Mesenchymal stem cell (in vitro differentiated cells and primary cell): ENCODE results near the gene IL10.

Source experiments
- DNase-seq: peaks from one replicate; pipeline ENCODE4 v3.0.0-alpha.2; 2013
- H2AFZ ChIP-seq: one replicate; pipeline ENCODE4 v1.6.1; 2013; ENCODE audit warnings: low read depth, mild to moderate bottlenecking, control low read depth, inconsistent platforms, low read length, moderate library complexity
- H2AK5ac ChIP-seq: 2 replicates; pipeline ENCODE4 v1.6.1; 2013; ENCODE audit warnings: low read length, moderate library complexity, mild to moderate bottlenecking, inconsistent platforms; ENCODE audit not compliant: severe bottlenecking
- H2BK120ac ChIP-seq: one replicate; pipeline ENCODE4 v1.6.1; 2013; ENCODE audit warnings: low read depth, mild to moderate bottlenecking, inconsistent platforms, low read length, moderate library complexity
- H2BK12ac ChIP-seq, 2 experiments: one replicate each; pipeline ENCODE4 v1.6.1; 2013; ENCODE audit warnings: inconsistent platforms in 2 of 2, low read length in 2 of 2, mild to moderate bottlenecking in 2 of 2, moderate library complexity in 2 of 2, control low read depth in 1 of 2
- H2BK15ac ChIP-seq: one replicate; pipeline ENCODE4 v1.6.1; 2013; ENCODE audit warnings: mild to moderate bottlenecking, low read depth, inconsistent platforms; ENCODE audit not compliant: poor library complexity, severe bottlenecking
- H2BK5ac ChIP-seq: 2 replicates; pipeline ENCODE4 v1.6.1; 2013; ENCODE audit warnings: low read depth, mild to moderate bottlenecking, low read length, control low read depth, inconsistent platforms; ENCODE audit not compliant: poor library complexity, severe bottlenecking
- H3K14ac ChIP-seq, 2 experiments: one replicate each; pipeline ENCODE4 v1.6.1; 2013; ENCODE audit warnings: inconsistent platforms in 2 of 2, low read length in 2 of 2, control low read depth in 1 of 2, mild to moderate bottlenecking in 1 of 2, moderate library complexity in 1 of 2
- H3K18ac ChIP-seq, 2 experiments: one replicate each; pipeline ENCODE4 v1.6.1; 2013; ENCODE audit warnings: inconsistent platforms in 2 of 2, low read length in 2 of 2, control low read depth in 1 of 2, low read depth in 1 of 2, mild to moderate bottlenecking in 1 of 2
- H3K23ac ChIP-seq, 2 experiments: one replicate each; pipeline ENCODE4 v1.6.1; 2013; ENCODE audit warnings: inconsistent platforms in 2 of 2, low read length in 2 of 2, mild to moderate bottlenecking in 2 of 2, moderate library complexity in 2 of 2, control low read depth in 1 of 2
- H3K27ac ChIP-seq: 2 replicates; pipeline ENCODE4 v1.5.1; 2013; ENCODE audit warnings: mild to moderate bottlenecking, moderate library complexity, low read length, control low read depth, inconsistent platforms; ENCODE audit not compliant: poor library complexity, severe bottlenecking
- H3K27me3 ChIP-seq, 2 experiments: 2 replicates each; pipeline versions ENCODE4 v1.6.1 to v1.7.0; 2013; ENCODE audit warnings: low read length in 2 of 2, mild to moderate bottlenecking in 2 of 2, moderate library complexity in 2 of 2, control low read depth in 1 of 2, inconsistent platforms in 1 of 2; ENCODE audit not compliant: control insufficient read depth in 1 of 2, insufficient read depth in 1 of 2
- H3K36me3 ChIP-seq, 2 experiments: 2 replicates each; pipeline versions ENCODE4 v1.6.1 to v1.7.0; 2013; ENCODE audit warnings: low read length in 2 of 2, control low read depth in 1 of 2, inconsistent platforms in 1 of 2, low read depth in 1 of 2, mild to moderate bottlenecking in 1 of 2; ENCODE audit not compliant: insufficient read depth in 2 of 2, control insufficient read depth in 1 of 2
- H3K4ac ChIP-seq, 2 experiments: one replicate each; pipeline ENCODE4 v1.6.1; 2013; ENCODE audit warnings: inconsistent platforms in 2 of 2, low read length in 2 of 2, mild to moderate bottlenecking in 2 of 2, moderate library complexity in 2 of 2, control low read depth in 1 of 2, low read depth in 1 of 2
- H3K4me1 ChIP-seq: 2 replicates; pipeline ENCODE4 v1.6.1; 2013; ENCODE audit warnings: low read depth, low read length, control low read depth; ENCODE audit not compliant: control insufficient read depth, insufficient read depth
- H3K4me2 ChIP-seq: 2 replicates; pipeline ENCODE4 v1.6.1; 2013; ENCODE audit warnings: low read length, mild to moderate bottlenecking, inconsistent platforms; ENCODE audit not compliant: poor library complexity, severe bottlenecking
- H3K4me3 ChIP-seq, 2 experiments: 2 replicates each; pipeline versions ENCODE4 v1.5.1 to v1.7.0; 2013; ENCODE audit warnings: low read length in 2 of 2, mild to moderate bottlenecking in 2 of 2, control low read depth in 1 of 2, low read depth in 1 of 2; ENCODE audit not compliant: insufficient read depth in 1 of 2
- H3K79me1 ChIP-seq: replicated peaks from 2 replicates; pipeline ENCODE4 v1.6.1; 2013; ENCODE audit warnings: mild to moderate bottlenecking, control low read depth, low read length, inconsistent platforms; ENCODE audit not compliant: poor library complexity, severe bottlenecking
- H3K9ac ChIP-seq: 2 replicates; pipeline ENCODE4 v1.7.0; 2013; ENCODE audit warnings: mild to moderate bottlenecking, low read length, moderate library complexity
- H3K9me3 ChIP-seq: 2 replicates; pipeline ENCODE4 v1.7.0; 2013; ENCODE audit warnings: mild to moderate bottlenecking, low read length; ENCODE audit not compliant: control insufficient read depth
- H4K8ac ChIP-seq: one replicate; pipeline ENCODE4 v1.6.1; 2013; ENCODE audit warnings: inconsistent platforms, mild to moderate bottlenecking, low read length, moderate library complexity
- H4K91ac ChIP-seq: one replicate; pipeline ENCODE4 v1.6.1; 2013; ENCODE audit warnings: mild to moderate bottlenecking, low read length, inconsistent platforms
- WGBS: methylation state at CpG from one replicate; pipeline ENCODE4 v1.1.7; 2013; ENCODE audit warnings: mixed read lengths; 5-methylcytosine and 5-hydroxymethylcytosine counted together

Gene IL10

DNA sequence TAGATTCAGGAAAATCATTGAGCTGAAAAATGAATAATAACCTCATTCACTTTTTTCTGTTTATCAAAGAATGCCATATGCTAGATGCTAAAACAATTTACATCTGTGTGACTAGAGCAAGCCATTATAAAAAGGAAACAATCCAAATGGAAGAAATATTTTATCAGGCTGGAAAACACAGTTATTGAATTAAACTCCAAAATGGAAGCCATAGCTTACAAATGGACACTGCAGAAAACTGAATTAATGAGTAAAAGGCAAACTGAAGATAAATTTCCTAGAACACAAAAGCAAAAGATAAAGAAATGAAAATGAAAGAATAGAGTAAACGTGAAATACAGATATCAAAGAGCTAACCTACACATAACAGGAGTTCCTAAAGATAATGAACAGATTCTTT lies 33.1 kb upstream of the IL10 start:
- Histone ChIP-seq H3K14ac (no peak overlapping the region), H3K18ac (no peak overlapping the region), H3K4ac (no peak overlapping the region), H2BK5ac (no peak overlapping the region), H2AK5ac (no peak overlapping the region), H2AFZ (no peak overlapping the region), H2BK120ac (no peak overlapping the region), H3K36me3 (no peaks in the 10 kb centered on the region), H2BK15ac (no peak overlapping the region), H3K4me1 (no peaks in the 10 kb centered on the region), H4K91ac (no peak overlapping the region), H3K4me2 (no peak overlapping the region), H3K27me3 (peaks cover 10 to 28% of the 10 kb centered on the region in 2 experiments), H3K4me3 (no peak overlapping the region), H3K9ac (no peak overlapping the region), H3K79me1 (no peaks in the 10 kb centered on the region), H3K23ac (no peak overlapping the region), H2BK12ac (no peak overlapping the region), H4K8ac (no peak overlapping the region), H3K9me3 (no peaks in the 10 kb centered on the region), H3K27ac (no peak overlapping the region)
- no peak for DNase-seq
- WGBS: no CpG with 5 or more reads among the region's 1 CpG

GRCh38 chr1:206804156-206804737 lies 32.0 kb upstream of the IL10 start:
- Histone ChIP-seq H3K4ac (no peak overlapping the region), H3K36me3 (no peaks in the 10 kb centered on the region), H3K4me2 (no peak overlapping the region), H3K27ac (no peak overlapping the region), H2BK5ac (no peak overlapping the region), H3K23ac (no peak overlapping the region), H2BK12ac (peak overlapping the region in 1 of 2 experiments; percentile 3), H3K4me1 (no peaks in the 10 kb centered on the region), H3K4me3 (no peak overlapping the region), H2AFZ (no peak overlapping the region), H3K18ac (no peak overlapping the region), H3K79me1 (no peaks in the 10 kb centered on the region), H3K9ac (no peak overlapping the region), H2BK15ac (no peak overlapping the region), H3K14ac (no peak overlapping the region), H2AK5ac (no peak overlapping the region), H3K27me3 (peaks cover 10 to 36% of the 10 kb centered on the region in 2 experiments), H3K9me3 (no peaks in the 10 kb centered on the region), H2BK120ac (no peak overlapping the region), H4K91ac (no peak overlapping the region), H4K8ac (no peak overlapping the region)
- 88% methylated on average over 1 of the region's 1 CpG for WGBS
- no peak for DNase-seq

GRCh38 chr1:206803221-206803730 lies 31.0 kb upstream of the IL10 start:
- Histone ChIP-seq H2BK5ac (no peak overlapping the region), H3K27ac (no peak overlapping the region), H2BK15ac (no peak overlapping the region), H3K79me1 (no peaks in the 10 kb centered on the region), H4K91ac (no peak overlapping the region), H3K4ac (no peak overlapping the region), H3K4me1 (no peaks in the 10 kb centered on the region), H4K8ac (no peak overlapping the region), H2AFZ (no peak overlapping the region), H3K14ac (no peak overlapping the region), H2BK12ac (no peak overlapping the region), H2BK120ac (no peak overlapping the region), H3K9ac (no peak overlapping the region), H3K4me2 (no peak overlapping the region), H3K27me3 (peaks cover 1 to 39% of the 10 kb centered on the region in 2 experiments), H3K18ac (no peak overlapping the region), H3K9me3 (no peaks in the 10 kb centered on the region), H3K23ac (no peak overlapping the region), H3K4me3 (no peak overlapping the region), H3K36me3 (no peaks in the 10 kb centered on the region), H2AK5ac (no peak overlapping the region)
- WGBS: 94% methylated on average over 8 of the region's 8 CpGs
- no peak for DNase-seq

- Histone ChIP-seq H3K4me2 (no peak overlapping the region), H4K91ac (no peak overlapping the region)
These were observed 30.1 kb upstream of the IL10 start for GRCh38 chr1:206802401-206802800.

More at GRCh38 chr1:206802401-206802800, 30.1 kb upstream of the IL10 start:
- H3K4ac ChIP-seq: no peak overlapping the region
- H3K79me1 ChIP-seq: no peaks in the 10 kb centered on the region
- H3K23ac ChIP-seq: no peak overlapping the region
- no peak overlapping the region for H4K8ac ChIP-seq
- H2BK5ac ChIP-seq: no peak overlapping the region
- DNase-seq: no peak
- H2BK12ac ChIP-seq: no peak overlapping the region
- no peak overlapping the region for H2BK15ac ChIP-seq
- 98% methylated on average over 3 of the region's 4 CpGs for WGBS
- H3K14ac ChIP-seq: no peak overlapping the region
- H3K9ac ChIP-seq: no peak overlapping the region
- H2AK5ac ChIP-seq: no peak overlapping the region
- H3K4me1 ChIP-seq: no peaks in the 10 kb centered on the region
- H3K36me3 ChIP-seq: no peaks in the 10 kb centered on the region
- H3K9me3 ChIP-seq: no peaks in the 10 kb centered on the region
- H3K18ac ChIP-seq: no peak overlapping the region
- no peak overlapping the region for H2BK120ac ChIP-seq
- no peak overlapping the region for H3K27ac ChIP-seq
- no peak overlapping the region for H3K4me3 ChIP-seq
- no peak overlapping the region for H2AFZ ChIP-seq
- peaks cover 0 to 39% of the 10 kb centered on the region in 2 experiments for H3K27me3 ChIP-seq
